ENCODE data around the gene GPRIN3. TPM values are rescaled to one million over a fixed set of nuclear protein-coding genes. Genes with fewer than 3 reads are reported as not detected.

The GPRIN3 gene
- total RNA-seq, 1 donor, result under 0.01 TPM

DNA sequence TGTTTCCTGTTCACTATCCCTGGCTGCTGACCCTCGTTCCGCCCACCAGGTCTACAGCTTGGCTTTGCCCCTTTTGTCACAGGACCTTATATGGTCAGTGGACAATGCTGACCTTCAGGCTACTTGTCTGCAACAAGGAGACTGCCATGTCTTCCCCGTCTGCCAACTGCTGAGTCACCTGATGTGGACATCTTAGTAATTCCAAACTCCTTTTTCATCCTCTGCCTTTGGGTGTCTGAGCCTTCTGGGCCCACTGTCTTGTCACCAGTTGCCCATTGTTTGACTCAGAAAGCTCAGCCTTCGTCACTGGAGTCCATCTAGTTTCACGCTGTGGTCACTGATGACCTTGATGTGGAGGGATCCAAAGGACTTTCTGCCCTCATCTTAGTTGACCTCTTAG lies 30.2 kb downstream of the GPRIN3 start:
- no peak for DNase-seq (ENCODE audit: insufficient read length, low spot score, missing footprints)
- Histone ChIP-seq H3K36me3 (ENCODE audit: insufficient read depth, low read length) (no peaks in the 10 kb centered on the region), H3K79me2 (ENCODE audit: insufficient read depth, low read length) (no peaks in the 10 kb centered on the region), H3K9me3 (ENCODE audit: low read depth, low read length) (no peaks in the 10 kb centered on the region), H3K4me3 (ENCODE audit: insufficient read depth, low read length) (no peak overlapping the region), H2AFZ (ENCODE audit: low read length) (no peak overlapping the region), H3K27ac (ENCODE audit: low read depth, low read length) (no peak overlapping the region), H3K4me2 (ENCODE audit: insufficient read depth, low read length) (no peak overlapping the region), H3K4me1 (ENCODE audit: insufficient read depth, low read length) (no peaks in the 10 kb centered on the region), H3K27me3 (ENCODE audit: insufficient read depth, low read length) (no peaks in the 10 kb centered on the region), H4K20me1 (ENCODE audit: insufficient read depth, low read length) (no peaks in the 10 kb centered on the region)
- TF ChIP-seq, protein P1, sequence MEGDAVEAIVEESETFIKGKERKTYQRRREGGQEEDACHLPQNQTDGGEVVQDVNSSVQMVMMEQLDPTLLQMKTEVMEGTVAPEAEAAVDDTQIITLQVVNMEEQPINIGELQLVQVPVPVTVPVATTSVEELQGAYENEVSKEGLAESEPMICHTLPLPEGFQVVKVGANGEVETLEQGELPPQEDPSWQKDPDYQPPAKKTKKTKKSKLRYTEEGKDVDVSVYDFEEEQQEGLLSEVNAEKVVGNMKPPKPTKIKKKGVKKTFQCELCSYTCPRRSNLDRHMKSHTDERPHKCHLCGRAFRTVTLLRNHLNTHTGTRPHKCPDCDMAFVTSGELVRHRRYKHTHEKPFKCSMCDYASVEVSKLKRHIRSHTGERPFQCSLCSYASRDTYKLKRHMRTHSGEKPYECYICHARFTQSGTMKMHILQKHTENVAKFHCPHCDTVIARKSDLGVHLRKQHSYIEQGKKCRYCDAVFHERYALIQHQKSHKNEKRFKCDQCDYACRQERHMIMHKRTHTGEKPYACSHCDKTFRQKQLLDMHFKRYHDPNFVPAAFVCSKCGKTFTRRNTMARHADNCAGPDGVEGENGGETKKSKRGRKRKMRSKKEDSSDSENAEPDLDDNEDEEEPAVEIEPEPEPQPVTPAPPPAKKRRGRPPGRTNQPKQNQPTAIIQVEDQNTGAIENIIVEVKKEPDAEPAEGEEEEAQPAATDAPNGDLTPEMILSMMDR (IDR thresholded peaks at IDR 0.05; ENCODE audit: extremely low read depth, low read depth, low read length), result no peak

- no peak overlapping the region for H3K4me2 ChIP-seq (ENCODE audit: insufficient read depth, low read length)
- no peaks in the 10 kb centered on the region for H3K27me3 ChIP-seq (ENCODE audit: insufficient read depth, low read length)
- H2AFZ ChIP-seq (ENCODE audit: low read length), result no peak overlapping the region
- no peak for DNase-seq (ENCODE audit: insufficient read length, low spot score, missing footprints)
- no peak overlapping the region for H3K4me3 ChIP-seq (ENCODE audit: insufficient read depth, low read length)
- TF ChIP-seq, protein P1 (IDR thresholded peaks at IDR 0.05; ENCODE audit: extremely low read depth, low read depth, low read length), result no peak
- H3K9me3 ChIP-seq (ENCODE audit: low read depth, low read length), result no peaks in the 10 kb centered on the region
- no peaks in the 10 kb centered on the region for H3K4me1 ChIP-seq (ENCODE audit: insufficient read depth, low read length)
- H3K27ac ChIP-seq (ENCODE audit: low read depth, low read length), result no peak overlapping the region
- no peaks in the 10 kb centered on the region for H3K79me2 ChIP-seq (ENCODE audit: insufficient read depth, low read length)
- no peaks in the 10 kb centered on the region for H3K36me3 ChIP-seq (ENCODE audit: insufficient read depth, low read length)
- H4K20me1 ChIP-seq (ENCODE audit: insufficient read depth, low read length), result no peaks in the 10 kb centered on the region
Observed at GRCh38 chr4:89276296-89276695, 31.3 kb downstream of the GPRIN3 start.

GRCh38 chr4:89275587-89275986 lies 32.0 kb downstream of the GPRIN3 start:
- no peaks in the 10 kb centered on the region for H3K9me3 ChIP-seq (ENCODE audit: low read depth, low read length)
- TF ChIP-seq, protein P1 (IDR thresholded peaks at IDR 0.05; ENCODE audit: extremely low read depth, low read depth, low read length), result no peak
- no peaks in the 10 kb centered on the region for H3K4me1 ChIP-seq (ENCODE audit: insufficient read depth, low read length)
- H3K4me2 ChIP-seq (ENCODE audit: insufficient read depth, low read length), result no peak overlapping the region
- H3K4me3 ChIP-seq (ENCODE audit: insufficient read depth, low read length), result no peak overlapping the region
- no peak for DNase-seq (ENCODE audit: insufficient read length, low spot score, missing footprints)
- H3K27me3 ChIP-seq (ENCODE audit: insufficient read depth, low read length), result no peaks in the 10 kb centered on the region
- no peak overlapping the region for H3K27ac ChIP-seq (ENCODE audit: low read depth, low read length)
- no peaks in the 10 kb centered on the region for H4K20me1 ChIP-seq (ENCODE audit: insufficient read depth, low read length)
- no peaks in the 10 kb centered on the region for H3K36me3 ChIP-seq (ENCODE audit: insufficient read depth, low read length)
- H2AFZ ChIP-seq (ENCODE audit: low read length), result no peak overlapping the region
- no peaks in the 10 kb centered on the region for H3K79me2 ChIP-seq (ENCODE audit: insufficient read depth, low read length)

GRCh38 chr4:89273741-89274141 lies 33.9 kb downstream of the GPRIN3 start:
- TF ChIP-seq, protein P1 (IDR thresholded peaks at IDR 0.05; ENCODE audit: extremely low read depth, low read depth, low read length), result no peak
- no peak overlapping the region for H3K27ac ChIP-seq (ENCODE audit: low read depth, low read length)
- H3K4me3 ChIP-seq (ENCODE audit: insufficient read depth, low read length), result no peak overlapping the region
- H3K9me3 ChIP-seq (ENCODE audit: low read depth, low read length), result no peaks in the 10 kb centered on the region
- no peak for DNase-seq (ENCODE audit: insufficient read length, low spot score, missing footprints)
- no peak overlapping the region for H2AFZ ChIP-seq (ENCODE audit: low read length)
- no peaks in the 10 kb centered on the region for H4K20me1 ChIP-seq (ENCODE audit: insufficient read depth, low read length)
- no peaks in the 10 kb centered on the region for H3K79me2 ChIP-seq (ENCODE audit: insufficient read depth, low read length)
- no peak overlapping the region for H3K4me2 ChIP-seq (ENCODE audit: insufficient read depth, low read length)
- no peaks in the 10 kb centered on the region for H3K27me3 ChIP-seq (ENCODE audit: insufficient read depth, low read length)
- no peaks in the 10 kb centered on the region for H3K36me3 ChIP-seq (ENCODE audit: insufficient read depth, low read length)
- H3K4me1 ChIP-seq (ENCODE audit: insufficient read depth, low read length), result no peaks in the 10 kb centered on the region

Measured in osteoblast (primary cell).